Activated naive CD8-positive, alpha-beta T cell treated with anti-CD3 and anti-CD28 coated beads, Interleukin-2, amount 50 U/mL, for 16 hours (primary cell): ENCODE measurements around the gene SGTA.
"Not testable (repeated sequence)": the region's sequence is repeated elsewhere in the genome, so short reads cannot be mapped to it uniquely, and the experiment has no call there.

Experiments used
- DNase-seq: peaks from one replicate; pipeline ENCODE4 v3.0.0-alpha.2; 2020; ENCODE audit warnings: low read depth, low spot score

SGTA gene, protein sequence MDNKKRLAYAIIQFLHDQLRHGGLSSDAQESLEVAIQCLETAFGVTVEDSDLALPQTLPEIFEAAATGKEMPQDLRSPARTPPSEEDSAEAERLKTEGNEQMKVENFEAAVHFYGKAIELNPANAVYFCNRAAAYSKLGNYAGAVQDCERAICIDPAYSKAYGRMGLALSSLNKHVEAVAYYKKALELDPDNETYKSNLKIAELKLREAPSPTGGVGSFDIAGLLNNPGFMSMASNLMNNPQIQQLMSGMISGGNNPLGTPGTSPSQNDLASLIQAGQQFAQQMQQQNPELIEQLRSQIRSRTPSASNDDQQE

GRCh38 chr19:2782936-2783780 is at the start of gene SGTA:
TSS of gene SGTA (minus strand) at chr19:2783273. CDS start at chr19:2769068, 14,205 bp downstream.
- peak; percentile 92 for DNase-seq

DNA sequence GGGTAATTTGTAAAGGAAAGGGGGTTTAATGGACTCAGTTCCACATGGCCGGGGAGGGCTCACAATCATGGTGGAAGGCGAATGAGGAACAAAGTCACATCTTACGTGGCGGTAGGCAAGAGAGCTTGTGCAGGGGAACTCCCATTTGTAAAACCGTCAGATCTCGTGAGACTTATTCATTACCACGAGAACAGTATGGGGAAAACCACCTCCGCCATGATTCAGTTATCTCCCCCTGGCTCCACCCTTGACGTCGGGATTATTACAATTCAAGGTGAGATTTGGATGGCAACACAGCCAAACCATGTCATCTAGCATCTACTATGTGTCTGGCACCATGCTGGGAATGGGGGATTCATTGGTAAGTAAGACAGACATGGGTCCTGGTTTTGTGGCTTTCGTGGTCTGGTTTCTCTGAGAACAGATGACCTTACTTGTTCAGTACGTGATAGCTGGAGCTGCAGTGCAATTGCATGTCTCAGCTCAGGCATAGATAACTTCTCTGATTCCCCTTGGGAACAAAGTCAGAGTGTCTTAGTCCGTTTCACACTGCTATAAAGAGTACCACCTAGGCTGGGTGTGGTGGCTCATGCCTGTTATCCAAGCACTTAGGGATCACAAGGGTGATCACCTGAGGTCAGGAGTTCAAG is 44.9 kb upstream of the SGTA start:
- no peak for DNase-seq

DNA sequence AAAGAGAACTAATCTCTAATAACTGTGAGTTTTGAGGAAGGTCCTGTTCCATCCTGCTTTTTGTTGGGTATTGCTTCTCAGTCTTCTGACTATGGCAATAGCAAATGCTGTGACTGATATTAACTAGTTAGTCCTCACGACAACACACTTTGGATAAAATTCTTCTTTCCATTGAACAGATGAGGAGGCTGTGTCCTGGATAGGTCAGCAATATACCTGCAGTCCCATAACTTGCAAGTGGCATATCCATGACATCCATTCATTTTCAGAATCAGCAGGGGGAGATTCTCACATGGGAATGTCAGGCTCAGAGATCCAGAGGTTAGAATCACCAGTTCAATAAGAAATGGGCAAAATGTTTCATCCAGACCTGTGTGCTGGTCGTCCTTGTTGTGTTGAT is 43.9 kb upstream of the SGTA start:
- no peak for DNase-seq

- DNase-seq = no peak
These were observed 41.1 kb upstream of the SGTA start for GRCh38 chr19:2824129-2824528.

GRCh38 chr19:2823646-2824045 is 40.6 kb upstream of the SGTA start:
- no peak for DNase-seq

DNA sequence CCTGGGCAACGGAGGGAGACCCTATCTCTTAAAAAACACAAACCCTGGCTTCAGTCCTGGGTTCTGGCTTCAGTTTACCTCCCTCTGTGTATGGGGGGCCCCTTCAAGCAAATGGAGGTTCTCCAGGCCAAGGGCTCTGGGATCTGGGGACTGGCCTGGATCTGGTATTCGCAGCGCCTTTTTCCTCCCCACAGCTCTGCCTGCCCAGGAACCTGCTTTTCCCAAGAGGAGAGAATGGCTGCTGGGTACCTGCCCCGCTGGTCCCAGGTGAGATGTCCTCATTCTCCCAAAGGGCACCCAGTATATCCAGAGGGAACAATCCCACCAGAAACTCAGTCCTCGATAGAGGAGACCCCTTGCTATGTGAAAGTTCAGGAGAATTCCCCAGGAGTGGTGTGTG is 39.8 kb upstream of the SGTA start:
- no peak for DNase-seq

DNA sequence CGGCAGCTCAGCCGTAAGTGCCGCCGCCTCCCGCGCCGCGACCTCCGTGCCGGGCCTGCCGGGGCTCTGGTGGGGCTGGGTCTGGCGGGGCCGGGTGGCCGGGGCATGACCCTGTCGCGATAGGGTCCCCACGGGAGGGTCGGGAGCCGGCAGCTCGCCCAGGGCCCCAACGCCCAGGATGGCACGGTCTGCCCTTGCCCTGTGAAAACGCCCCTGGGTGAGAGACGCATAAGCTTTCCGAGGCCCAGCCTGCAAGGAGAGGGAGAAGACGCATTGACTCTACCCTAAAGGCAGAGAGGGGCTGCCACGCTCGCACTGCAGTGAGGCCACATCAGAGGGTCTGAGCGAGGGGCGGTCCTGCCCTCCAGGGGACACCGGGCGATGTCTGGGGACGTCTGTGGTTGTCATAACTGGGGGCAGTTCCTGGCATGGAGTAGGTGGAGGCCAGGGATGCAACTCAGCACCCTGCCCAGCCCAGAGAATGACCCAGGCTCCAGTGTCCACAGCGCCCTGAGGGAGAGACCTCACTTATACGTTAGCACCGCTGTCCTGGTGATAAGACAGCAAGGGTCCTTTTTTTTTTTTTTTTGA is 37.1 kb upstream of the SGTA start:
- no peak for DNase-seq

- DNase-seq = peak; percentile 99
These were observed 36.6 kb upstream of the SGTA start, which contains the start of gene ZNF554 for GRCh38 chr19:2819540-2820111. TSS of gene ZNF554 (plus strand) at chr19:2819868. CDS start at chr19:2820072, 204 bp downstream.

- not testable (repeated sequence) for DNase-seq
These were observed 34.3 kb upstream of the SGTA start for GRCh38 chr19:2817237-2817829.

DNA sequence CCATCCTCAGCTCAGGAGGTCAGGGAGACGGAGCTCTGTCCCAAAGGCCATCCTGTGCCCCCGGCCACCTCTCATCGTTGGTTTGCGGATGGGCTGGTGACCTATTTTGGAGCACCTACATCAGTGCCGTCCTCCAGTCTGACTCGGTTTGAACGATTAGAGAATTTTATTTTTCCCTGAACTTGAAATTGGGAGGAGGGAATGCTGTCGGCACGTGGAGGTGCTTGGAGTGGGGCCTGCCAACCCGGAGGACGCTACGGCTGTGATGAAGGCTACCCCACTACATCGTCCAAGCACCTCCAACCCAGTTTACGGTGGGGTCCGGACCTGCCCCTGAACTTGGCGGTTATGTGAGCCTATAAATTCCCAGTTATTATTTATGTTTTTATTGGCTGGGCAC is 33.6 kb upstream of the SGTA start:
- no peak for DNase-seq

- DNase-seq = no peak
These were observed 32.9 kb upstream of the SGTA start for GRCh38 chr19:2815923-2816322.

DNA sequence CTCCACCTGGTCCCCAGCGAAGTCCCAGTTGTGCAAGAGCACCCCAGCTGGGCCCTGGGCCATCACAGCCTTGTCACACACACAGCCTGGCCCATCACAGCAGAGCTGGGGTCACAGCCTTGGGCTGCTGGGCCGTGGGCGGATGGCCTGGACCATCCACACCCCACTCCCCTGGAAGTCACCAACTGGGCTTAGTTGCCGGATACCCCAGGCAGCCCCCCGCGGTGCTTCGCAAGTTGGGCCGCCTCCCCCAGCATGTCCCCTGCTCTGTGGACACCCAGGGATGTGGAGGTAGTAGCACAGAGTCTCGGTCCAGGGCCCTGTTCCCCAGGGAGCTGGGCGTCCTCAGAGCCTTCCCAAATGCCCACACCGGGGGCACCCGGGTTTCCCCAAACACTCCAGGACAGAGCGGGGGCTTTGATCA is 32.1 kb upstream of the SGTA start:
- no peak for DNase-seq

DNA sequence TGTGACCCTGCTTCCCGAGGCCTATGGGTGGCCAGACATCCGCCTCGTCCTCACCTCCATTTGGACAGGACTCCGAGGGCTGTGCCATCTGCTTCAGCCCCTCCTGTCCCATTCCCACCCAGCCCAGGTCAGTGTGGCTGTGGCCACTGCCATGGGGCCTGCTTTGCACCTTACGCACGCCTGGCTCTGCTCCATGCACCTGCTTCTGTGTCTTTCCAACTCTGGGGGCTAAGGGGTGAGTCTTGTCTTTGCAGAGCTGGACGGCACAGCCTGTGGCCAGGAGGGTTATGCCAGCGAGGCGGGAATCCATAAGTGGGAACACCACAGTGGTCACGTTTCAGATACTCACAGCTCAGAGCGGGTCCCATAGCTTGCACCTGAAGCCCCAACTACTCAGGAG is 31.4 kb upstream of the SGTA start:
- no peak for DNase-seq

DNA sequence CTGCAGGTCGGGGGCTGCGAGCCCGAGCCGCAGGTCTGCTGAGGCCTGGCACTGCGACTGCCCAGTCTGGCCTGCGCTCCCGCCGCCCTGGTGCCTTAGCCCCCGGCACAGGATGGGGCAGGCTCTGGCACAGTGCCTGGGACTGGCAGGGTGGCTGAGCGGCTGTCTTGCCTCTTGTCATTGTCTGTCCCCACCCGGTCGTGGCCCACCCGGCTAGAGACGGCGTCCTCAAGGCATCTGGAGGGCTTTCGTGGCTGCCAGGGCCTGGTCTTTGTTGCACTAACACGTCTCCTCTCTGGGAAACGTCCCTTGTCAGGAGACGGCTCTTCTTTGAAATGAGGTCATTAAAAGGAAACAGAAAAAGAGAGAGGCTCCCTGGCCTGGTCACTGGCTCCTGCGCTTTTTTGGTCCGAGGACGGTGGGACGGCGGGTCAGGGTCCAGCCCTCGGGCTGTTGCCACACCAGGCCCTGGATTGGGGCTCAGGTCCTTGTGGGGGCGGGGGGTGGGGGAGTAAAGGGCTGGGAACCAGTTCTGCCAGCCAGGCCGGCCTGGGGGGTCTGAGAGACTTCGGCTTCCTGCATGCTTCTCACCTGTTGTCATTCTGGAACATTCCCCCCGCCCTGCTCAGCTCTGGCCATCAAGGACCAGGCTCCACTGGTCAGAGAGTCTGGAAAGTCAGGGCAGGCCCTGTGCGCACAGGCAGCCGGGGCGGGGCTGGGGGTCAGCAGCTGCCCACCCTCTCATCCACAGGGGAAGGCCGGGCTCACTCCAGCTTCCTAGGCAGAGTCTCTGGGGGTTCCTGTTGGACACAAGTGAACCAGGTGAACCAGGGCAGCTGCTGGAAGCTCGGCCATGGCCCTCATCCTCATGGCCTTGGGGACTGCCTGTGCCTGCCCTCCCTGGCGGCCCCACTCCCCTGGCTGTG is 30.4 kb upstream of the SGTA start:
- DNase-seq = no peak

GRCh38 chr19:2812414-2813234 is 29.6 kb upstream of the SGTA start:
- DNase-seq = no peak

DNA sequence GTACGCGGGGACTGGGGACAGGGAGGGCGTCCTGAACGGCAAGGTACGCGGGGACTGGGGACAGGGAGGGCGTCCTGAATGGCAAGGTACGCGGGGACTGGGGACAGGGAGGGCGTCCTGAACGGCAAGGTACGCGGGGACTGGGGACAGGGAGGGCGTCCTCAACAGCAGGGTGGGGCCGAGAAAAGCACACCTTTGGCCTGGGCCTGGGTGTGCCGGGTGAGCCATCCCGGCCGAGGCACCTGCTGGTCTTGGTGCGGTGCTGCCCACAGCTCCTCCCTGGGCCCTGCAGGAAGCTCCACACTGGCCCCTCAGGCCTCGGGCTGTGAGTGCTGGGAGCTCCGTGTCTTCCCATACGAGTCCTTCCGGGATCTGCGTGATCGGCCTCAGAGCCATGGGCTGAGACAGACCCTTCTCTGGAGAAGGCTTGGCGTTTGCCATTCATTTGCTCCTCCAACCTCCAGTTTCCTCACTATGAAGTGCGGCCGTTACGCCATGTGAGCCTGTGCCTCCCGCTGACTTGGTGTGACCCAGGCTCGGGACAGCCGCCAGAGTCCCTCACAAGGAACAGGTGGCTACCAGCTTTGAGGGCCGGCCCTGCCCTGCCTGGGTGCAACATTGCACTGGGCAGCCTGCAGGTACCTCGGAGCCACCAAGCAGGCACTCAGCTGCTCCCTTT is 28.8 kb upstream of the SGTA start:
- DNase-seq = no peak

- no peak for DNase-seq
These were observed 28.2 kb upstream of the SGTA start for GRCh38 chr19:2811221-2811722.
